HG02642 (cell line): ENCODE measurements around the gene PORCN.
"Not testable (repeated sequence)": the region's sequence is repeated elsewhere in the genome, so short reads cannot be mapped to it uniquely, and the experiment has no call there.

Experiments
- ATAC-seq: cut with Tn5 transposase; IDR thresholded peaks from one replicate; pipeline ENCODE4 v1.9.1; 2021; ENCODE audit warnings: mild to moderate bottlenecking; ENCODE audit not compliant: unreplicated experiment, poor library complexity

PORCN gene

GRCh38 chrX:48509245-48509590 lies 426 bp downstream of the PORCN start:
- ATAC-seq, result no peak

- no peak for ATAC-seq
Observed at GRCh38 chrX:48509619-48510018, 827 bp downstream of the PORCN start.

- ATAC-seq, result no peak
Observed at GRCh38 chrX:48511560-48511959, 2.8 kb downstream of the PORCN start.

GRCh38 chrX:48512371-48512935 lies 3.7 kb downstream of the PORCN start:
- no peak for ATAC-seq

GRCh38 chrX:48513670-48514069 lies 4.9 kb downstream of the PORCN start:
- no peak for ATAC-seq

GRCh38 chrX:48514126-48514806 lies 5.5 kb downstream of the PORCN start:
- ATAC-seq, result no peak

- ATAC-seq, result no peak
Observed at GRCh38 chrX:48514868-48515460, 6.2 kb downstream of the PORCN start.

GRCh38 chrX:48515842-48516241 lies 7.0 kb downstream of the PORCN start:
- ATAC-seq, result no peak

- ATAC-seq, result no peak
Observed at GRCh38 chrX:48516285-48516684, 7.5 kb downstream of the PORCN start.

- no peak for ATAC-seq
Observed at GRCh38 chrX:48516987-48517386, 8.2 kb downstream of the PORCN start.

- ATAC-seq, result not testable (repeated sequence)
Observed at GRCh38 chrX:48519481-48519880, 10.7 kb downstream of the PORCN start.

- no peak for ATAC-seq
Observed at GRCh38 chrX:48520455-48520854, 11.7 kb downstream of the PORCN start.

- no peak for ATAC-seq
Observed at GRCh38 chrX:48520976-48521352, 12.2 kb downstream of the PORCN start.

- peak; percentile 98 for ATAC-seq
Observed at GRCh38 chrX:48521353-48522243, 12.8 kb downstream of the PORCN start, which contains the start of gene EBP. TSS of gene EBP (plus strand) at chrX:48521808. CDS start at chrX:48523772, 1,964 bp downstream.

- ATAC-seq, result no peak
Observed at GRCh38 chrX:48522291-48522690, 13.5 kb downstream of the PORCN start.

- ATAC-seq, result no peak
Observed at GRCh38 chrX:48523682-48524081, 14.9 kb downstream of the PORCN start.

- ATAC-seq, result not testable (repeated sequence)
Observed at GRCh38 chrX:48525853-48526252, 17.1 kb downstream of the PORCN start.

- no peak for ATAC-seq
Observed at GRCh38 chrX:48530736-48531135, 21.9 kb downstream of the PORCN start.

GRCh38 chrX:48531358-48531959 lies 22.7 kb downstream of the PORCN start:
- no peak for ATAC-seq

- ATAC-seq, result no peak
Observed at GRCh38 chrX:48532161-48532560, 23.4 kb downstream of the PORCN start.

GRCh38 chrX:48533165-48533564 lies 24.4 kb downstream of the PORCN start:
- no peak for ATAC-seq
